ENCODE measurements around the gene DDX60.

The DDX60 gene

DNA sequence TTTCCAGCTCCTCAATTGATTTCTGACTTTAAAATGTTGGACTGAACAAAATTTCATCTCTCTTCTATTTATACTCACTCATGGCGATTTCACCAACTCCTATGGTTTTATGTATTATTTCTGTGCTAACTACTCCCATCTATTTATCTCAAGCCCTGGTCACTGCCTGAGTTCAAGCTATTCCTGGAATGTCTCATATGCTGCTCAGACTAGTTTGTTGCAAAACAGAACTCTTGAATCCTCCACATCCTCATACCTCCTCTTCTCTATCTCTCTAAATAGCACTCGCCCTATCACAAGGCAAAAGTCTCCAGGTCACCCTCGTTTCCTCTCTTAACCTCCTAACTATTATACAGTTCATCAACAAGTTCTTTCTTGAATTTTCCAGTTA, 19.0 kb upstream of the DDX60 start:
- Histone ChIP-seq H3K18ac (ENCODE audit: low read length) (no peak overlapping the region), H2BK120ac (ENCODE audit: insufficient read depth, low read length, poor library complexity) (no peak overlapping the region), H2AFZ (ENCODE audit: insufficient read depth, low read length, poor library complexity) (no peak overlapping the region), H2BK5ac (ENCODE audit: low read depth, low read length, poor library complexity) (no peak overlapping the region), H3K9ac (ENCODE audit: low read length) (no peak overlapping the region), H3K4ac (ENCODE audit: low read depth, low read length) (no peak overlapping the region), H3K27me3 (ENCODE audit: insufficient read depth, low read length) (no peaks in the 10 kb centered on the region), H3K9me3 (ENCODE audit: insufficient read depth, low read depth, low read length) (no peaks in the 10 kb centered on the region), H3K36me3 (ENCODE audit: control insufficient read depth in 1 of 2, insufficient read depth in 2 of 2, low read length in 2 of 2) (no peaks in the 10 kb centered on the region), H3K23ac (ENCODE audit: low read length) (no peak overlapping the region), H3K14ac (ENCODE audit: low read length) (no peak overlapping the region), H3K27ac (ENCODE audit: low read depth, low read length) (peak overlapping the region; percentile 38), H3K4me1 (ENCODE audit: control insufficient read depth in 1 of 2, insufficient read depth in 2 of 2, low read length in 2 of 2) (peaks cover 0 to 2% of the 10 kb centered on the region in 2 experiments), H2BK12ac (ENCODE audit: low read length) (no peak overlapping the region), H4K12ac (ENCODE audit: low read depth, low read length) (no peak overlapping the region), H4K91ac (ENCODE audit: low read depth, low read length) (no peak overlapping the region), H2AK5ac (ENCODE audit: low read length) (no peak overlapping the region), H4K8ac (ENCODE audit: low read depth, low read length) (no peak overlapping the region), H3K79me2 (ENCODE audit: control insufficient read depth, insufficient read depth, low read length, poor library complexity) (peaks cover 1% of the 10 kb centered on the region), H3K4me3 (ENCODE audit: low read depth, low read length) (no peak overlapping the region), H3K79me1 (ENCODE audit: low read length) (peaks cover 2% of the 10 kb centered on the region), H3K4me2 (ENCODE audit: low read length) (no peak overlapping the region)
- peak; percentile 28 to 81 for DNase-seq
- no CpG with 5 or more reads among the region's 3 CpGs for WGBS (ENCODE audit: extremely low coverage, insufficient coverage, insufficient read length)

DNA sequence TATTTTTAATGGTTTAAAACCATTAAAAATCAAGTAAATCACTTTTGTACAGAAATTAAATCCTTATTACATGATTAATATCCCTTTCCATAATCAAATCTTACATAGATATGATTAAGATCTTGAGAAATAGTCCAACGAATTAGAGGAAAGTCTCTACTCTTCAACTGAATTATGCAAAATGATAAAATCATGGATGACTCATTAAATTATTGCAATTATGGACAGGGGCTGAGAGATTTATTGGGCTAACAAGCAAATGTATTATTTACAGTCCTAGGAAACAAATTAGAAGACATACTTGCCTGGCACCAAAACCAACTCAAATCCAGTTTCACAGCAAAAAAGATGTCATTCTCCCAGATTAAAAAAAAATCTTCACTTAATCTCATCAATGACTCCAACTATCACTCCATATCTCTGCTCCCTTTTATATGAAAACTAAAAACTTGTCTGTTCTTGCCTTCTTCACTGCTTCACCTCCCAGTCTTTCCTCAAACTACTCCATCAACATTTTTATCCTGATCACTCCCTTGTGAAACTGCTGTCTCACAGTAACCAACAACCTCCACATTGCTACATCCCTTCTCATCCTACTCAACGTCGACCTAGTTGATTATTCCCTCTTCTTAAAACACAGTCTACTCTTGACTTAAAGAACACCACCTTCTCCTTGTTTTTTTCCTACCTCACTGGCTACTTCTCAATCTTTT, 18.4 kb upstream of the DDX60 start:
- Histone ChIP-seq H2BK120ac (ENCODE audit: insufficient read depth, low read length, poor library complexity) (no peak overlapping the region), H3K9ac (ENCODE audit: low read length) (no peak overlapping the region), H2AFZ (ENCODE audit: insufficient read depth, low read length, poor library complexity) (no peak overlapping the region), H3K14ac (ENCODE audit: low read length) (no peak overlapping the region), H3K4me2 (ENCODE audit: low read length) (no peak overlapping the region), H3K27me3 (ENCODE audit: insufficient read depth, low read length) (no peaks in the 10 kb centered on the region), H3K18ac (ENCODE audit: low read length) (no peak overlapping the region), H3K36me3 (ENCODE audit: control insufficient read depth in 1 of 2, insufficient read depth in 2 of 2, low read length in 2 of 2) (no peaks in the 10 kb centered on the region), H3K79me1 (ENCODE audit: low read length) (peaks cover 2% of the 10 kb centered on the region), H2BK5ac (ENCODE audit: low read depth, low read length, poor library complexity) (peak overlapping the region; percentile 56), H2AK5ac (ENCODE audit: low read length) (no peak overlapping the region), H4K8ac (ENCODE audit: low read depth, low read length) (no peak overlapping the region), H3K4ac (ENCODE audit: low read depth, low read length) (no peak overlapping the region), H3K4me3 (ENCODE audit: low read depth, low read length) (no peak overlapping the region), H3K9me3 (ENCODE audit: insufficient read depth, low read depth, low read length) (no peaks in the 10 kb centered on the region), H3K79me2 (ENCODE audit: control insufficient read depth, insufficient read depth, low read length, poor library complexity) (peaks cover 1% of the 10 kb centered on the region), H4K12ac (ENCODE audit: low read depth, low read length) (no peak overlapping the region), H3K4me1 (ENCODE audit: control insufficient read depth in 1 of 2, insufficient read depth in 2 of 2, low read length in 2 of 2) (peaks cover 0 to 2% of the 10 kb centered on the region in 2 experiments), H3K27ac (ENCODE audit: low read depth, low read length) (peak overlapping the region; percentile 38), H2BK12ac (ENCODE audit: low read length) (peak overlapping the region; percentile 80), H3K23ac (ENCODE audit: low read length) (no peak overlapping the region), H4K91ac (ENCODE audit: low read depth, low read length) (no peak overlapping the region)
- peak; percentile 16 to 66 for DNase-seq
- WGBS (ENCODE audit: extremely low coverage, insufficient coverage, insufficient read length), result 100% methylated on average over 2 of the region's 3 CpGs

DNA sequence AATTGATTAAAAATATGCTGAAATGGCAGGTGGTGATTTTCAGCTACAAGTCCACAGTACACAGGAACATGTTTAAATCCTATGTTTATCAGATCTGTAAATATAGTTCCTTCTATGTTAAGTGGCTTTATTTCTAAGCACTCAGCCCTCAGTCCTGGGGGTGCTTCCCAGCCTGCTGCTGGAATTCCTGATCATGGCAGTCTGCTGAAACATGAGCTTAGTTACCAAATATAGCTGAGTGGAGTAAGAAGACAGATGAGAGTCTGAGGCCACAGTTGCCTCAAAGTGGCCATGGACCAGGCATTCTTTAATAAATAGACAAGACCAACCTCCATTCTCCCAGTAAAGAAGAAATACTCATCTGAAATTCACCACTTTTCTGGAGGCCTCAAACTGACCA, 17.1 kb upstream of the DDX60 start:
- Histone ChIP-seq H3K79me2 (ENCODE audit: control insufficient read depth, insufficient read depth, low read length, poor library complexity) (peaks cover 1% of the 10 kb centered on the region), H2BK5ac (ENCODE audit: low read depth, low read length, poor library complexity) (no peak overlapping the region), H3K4me1 (ENCODE audit: control insufficient read depth in 1 of 2, insufficient read depth in 2 of 2, low read length in 2 of 2) (peaks cover 0 to 2% of the 10 kb centered on the region in 2 experiments), H3K9me3 (ENCODE audit: insufficient read depth, low read depth, low read length) (no peaks in the 10 kb centered on the region), H3K4me3 (ENCODE audit: low read depth, low read length) (no peak overlapping the region), H4K8ac (ENCODE audit: low read depth, low read length) (no peak overlapping the region), H2BK120ac (ENCODE audit: insufficient read depth, low read length, poor library complexity) (no peak overlapping the region), H2BK12ac (ENCODE audit: low read length) (no peak overlapping the region), H2AFZ (ENCODE audit: insufficient read depth, low read length, poor library complexity) (no peak overlapping the region), H3K79me1 (ENCODE audit: low read length) (peaks cover 2% of the 10 kb centered on the region), H3K18ac (ENCODE audit: low read length) (no peak overlapping the region), H3K4me2 (ENCODE audit: low read length) (no peak overlapping the region), H4K91ac (ENCODE audit: low read depth, low read length) (no peak overlapping the region), H3K9ac (ENCODE audit: low read length) (no peak overlapping the region), H2AK5ac (ENCODE audit: low read length) (no peak overlapping the region), H3K27me3 (ENCODE audit: insufficient read depth, low read length) (no peaks in the 10 kb centered on the region), H3K36me3 (ENCODE audit: control insufficient read depth in 1 of 2, insufficient read depth in 2 of 2, low read length in 2 of 2) (no peaks in the 10 kb centered on the region), H3K27ac (ENCODE audit: low read depth, low read length) (no peak overlapping the region), H3K4ac (ENCODE audit: low read depth, low read length) (no peak overlapping the region), H3K14ac (ENCODE audit: low read length) (no peak overlapping the region), H3K23ac (ENCODE audit: low read length) (no peak overlapping the region), H4K12ac (ENCODE audit: low read depth, low read length) (no peak overlapping the region)
- no peak for DNase-seq

DNA sequence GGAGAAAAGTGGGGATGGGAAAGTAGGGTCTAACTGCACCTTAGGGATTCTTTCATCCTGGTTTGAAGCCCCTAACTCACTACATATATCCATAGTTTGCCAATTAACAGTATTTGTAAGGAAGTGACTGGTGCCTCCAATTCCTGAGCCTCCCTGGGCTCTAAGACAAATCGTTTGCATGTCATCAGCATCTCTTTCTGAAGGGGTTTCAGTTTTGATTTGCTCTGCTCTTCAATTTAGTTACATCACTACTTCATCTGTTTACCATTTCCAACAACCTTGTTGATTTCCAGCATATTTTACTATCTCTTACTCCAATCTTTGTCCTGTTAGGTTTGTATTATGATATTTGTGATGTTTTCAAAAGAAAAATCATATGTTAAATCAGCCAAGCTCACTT, 15.5 kb upstream of the DDX60 start:
- no peak overlapping the region for H3K9ac ChIP-seq (ENCODE audit: low read length)
- no peak overlapping the region for H4K12ac ChIP-seq (ENCODE audit: low read depth, low read length)
- H3K4me3 ChIP-seq (ENCODE audit: low read depth, low read length), result no peak overlapping the region
- H2BK120ac ChIP-seq (ENCODE audit: insufficient read depth, low read length, poor library complexity), result no peak overlapping the region
- DNase-seq, result no peak
- H3K23ac ChIP-seq (ENCODE audit: low read length), result no peak overlapping the region
- no peak overlapping the region for H2BK5ac ChIP-seq (ENCODE audit: low read depth, low read length, poor library complexity)
- H2BK12ac ChIP-seq (ENCODE audit: low read length), result no peak overlapping the region
- H3K9me3 ChIP-seq (ENCODE audit: insufficient read depth, low read depth, low read length), result no peaks in the 10 kb centered on the region
- H3K79me2 ChIP-seq (ENCODE audit: control insufficient read depth, insufficient read depth, low read length, poor library complexity), result peaks cover 1% of the 10 kb centered on the region
- H4K91ac ChIP-seq (ENCODE audit: low read depth, low read length), result no peak overlapping the region
- H3K4ac ChIP-seq (ENCODE audit: low read depth, low read length), result no peak overlapping the region
- no peak overlapping the region for H4K8ac ChIP-seq (ENCODE audit: low read depth, low read length)
- H3K36me3 ChIP-seq (ENCODE audit: control insufficient read depth in 1 of 2, insufficient read depth in 2 of 2, low read length in 2 of 2), result no peaks in the 10 kb centered on the region
- no peak overlapping the region for H3K27ac ChIP-seq (ENCODE audit: low read depth, low read length)
- H2AFZ ChIP-seq (ENCODE audit: insufficient read depth, low read length, poor library complexity), result no peak overlapping the region
- H3K4me2 ChIP-seq (ENCODE audit: low read length), result no peak overlapping the region
- no peak overlapping the region for H2AK5ac ChIP-seq (ENCODE audit: low read length)
- H3K18ac ChIP-seq (ENCODE audit: low read length), result no peak overlapping the region
- WGBS (ENCODE audit: extremely low coverage, insufficient coverage, insufficient read length), result no CpG with 5 or more reads among the region's 1 CpG
- peaks cover 2% of the 10 kb centered on the region for H3K79me1 ChIP-seq (ENCODE audit: low read length)
- no peaks in the 10 kb centered on the region for H3K27me3 ChIP-seq (ENCODE audit: insufficient read depth, low read length)
- H3K14ac ChIP-seq (ENCODE audit: low read length), result no peak overlapping the region
- H3K4me1 ChIP-seq (ENCODE audit: control insufficient read depth in 1 of 2, insufficient read depth in 2 of 2, low read length in 2 of 2), result peaks cover 0 to 2% of the 10 kb centered on the region in 2 experiments

Data from trophoblast cell (in vitro differentiated cells and primary cell).